ENCODE measurements around the gene ESRRB. TPM values are rescaled to one million over a fixed set of nuclear protein-coding genes. Genes with fewer than 3 reads are reported as not detected.

Gene ESRRB
- total RNA-seq, 1 donor from 2014 or later: 2.9 TPM

DNA sequence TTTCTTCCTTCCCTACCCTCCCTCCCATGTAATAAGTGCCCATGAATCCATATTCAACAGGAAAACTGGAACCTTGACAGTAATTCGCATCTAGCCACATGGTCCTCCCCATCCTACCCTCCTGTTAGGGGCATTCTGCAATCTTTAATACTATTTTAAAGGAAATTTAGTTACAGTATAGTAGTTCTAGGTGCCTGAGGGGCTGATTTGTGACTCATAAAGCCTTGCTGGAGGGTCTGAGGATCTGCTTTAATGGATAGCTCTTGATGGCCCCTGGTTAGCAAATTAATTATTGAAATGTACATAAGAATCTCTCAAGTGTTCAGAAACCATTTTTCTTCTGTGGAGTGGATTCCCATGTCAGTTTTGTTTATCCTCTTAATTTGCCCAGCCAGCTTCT lies 54.1 kb downstream of the ESRRB start:
- ATAC-seq (no peak), DNase-seq (ENCODE audit: missing footprints) (no peak)
- intact Hi-C loops (cut with DNase I): no loop called here

DNA sequence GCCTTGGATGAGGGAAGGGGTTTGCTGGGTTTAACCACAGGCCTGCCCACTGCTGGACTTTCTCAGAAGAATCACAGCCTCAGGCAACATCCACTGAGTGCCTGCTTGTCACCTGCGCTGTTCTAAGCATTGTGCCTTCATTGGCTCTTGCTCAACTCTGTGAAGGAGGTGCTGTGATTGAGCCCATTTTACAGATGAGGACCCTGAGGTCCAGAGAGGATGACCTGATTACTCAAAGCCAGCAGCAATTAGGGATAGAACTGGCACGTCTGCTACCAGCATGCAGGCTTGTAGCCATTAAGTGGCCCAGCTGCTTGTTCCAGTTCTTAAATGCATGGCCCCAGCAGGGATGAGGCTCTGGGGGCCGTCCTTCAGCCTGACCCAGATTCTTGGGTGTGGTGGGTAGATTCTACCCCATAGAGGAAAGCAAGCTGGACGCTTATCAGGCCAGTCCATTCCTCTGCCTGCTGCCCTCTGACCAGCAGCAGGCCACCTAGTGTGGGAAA lies 54.6 kb downstream of the ESRRB start:
- DNase-seq (ENCODE audit: missing footprints) (no peak), ATAC-seq (no peak)
- intact Hi-C loops (cut with DNase I): no loop called here

DNA sequence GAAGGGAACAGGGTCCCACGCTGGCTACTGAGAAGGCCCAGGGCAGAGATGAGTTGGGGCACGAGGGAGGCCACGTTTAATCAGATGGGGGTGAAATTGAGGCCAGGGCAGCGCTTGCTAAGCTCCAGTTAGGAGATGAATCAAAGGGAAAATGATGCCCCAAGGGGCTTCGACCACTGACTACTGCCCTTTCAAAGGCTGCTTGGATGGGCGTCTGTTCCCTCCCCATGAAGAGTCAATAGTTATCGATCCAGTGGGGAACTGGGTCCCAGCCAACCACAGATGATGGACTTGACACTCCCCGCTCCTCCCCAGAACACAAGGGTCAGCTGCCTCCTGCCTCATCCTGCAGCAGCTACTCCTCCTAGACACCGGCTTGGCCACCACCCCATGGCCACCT lies 55.6 kb downstream of the ESRRB start:
- ATAC-seq: no peak
- intact Hi-C loops (cut with DNase I): no loop called here
- DNase-seq (ENCODE audit: missing footprints): no peak

DNA sequence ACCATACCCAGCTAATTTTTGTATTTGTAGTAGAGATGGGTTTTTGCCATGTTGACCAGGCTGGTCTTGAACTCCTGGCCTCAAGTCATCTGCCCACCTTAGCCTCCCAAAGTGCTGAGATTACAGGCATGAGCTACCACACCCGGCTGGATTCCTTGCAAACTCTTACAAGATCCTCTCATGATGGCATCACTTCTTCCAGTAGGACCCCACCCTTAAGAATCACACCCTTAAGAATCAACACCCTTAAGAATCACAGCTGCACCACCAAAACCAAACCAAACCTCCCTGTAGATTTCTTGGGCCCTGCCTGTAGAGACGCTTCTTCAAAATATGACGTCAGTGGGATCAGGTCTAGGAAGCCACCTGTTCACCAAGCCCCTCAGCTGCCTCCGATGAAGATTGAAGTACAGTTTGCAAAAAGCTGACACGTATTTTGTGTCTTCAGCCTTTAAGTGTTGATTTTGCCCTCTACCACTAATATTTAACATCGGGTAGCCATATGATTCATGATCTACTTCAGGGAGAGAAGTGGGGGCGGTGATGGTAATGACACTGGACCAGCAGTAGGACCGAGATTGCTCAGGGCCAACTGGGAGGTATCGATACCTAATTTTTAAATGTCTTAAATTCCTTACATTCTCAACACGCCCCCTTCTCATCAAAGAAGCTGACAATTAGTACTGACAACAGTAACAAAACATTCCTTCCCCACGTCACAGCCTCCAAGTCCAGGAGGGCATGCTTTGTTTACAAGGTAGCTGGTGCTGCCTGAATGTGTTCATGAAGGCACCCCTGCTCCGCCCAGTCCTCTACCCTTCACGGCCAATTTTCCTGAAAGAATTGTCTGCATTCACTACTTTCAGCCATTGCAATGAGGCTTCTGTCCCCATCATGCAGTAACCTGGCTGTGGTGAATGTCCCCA lies 57.2 kb downstream of the ESRRB start:
- intact Hi-C loops (cut with DNase I): no loop called here
- DNase-seq (ENCODE audit: missing footprints): no peak
- ATAC-seq: no peak

DNA sequence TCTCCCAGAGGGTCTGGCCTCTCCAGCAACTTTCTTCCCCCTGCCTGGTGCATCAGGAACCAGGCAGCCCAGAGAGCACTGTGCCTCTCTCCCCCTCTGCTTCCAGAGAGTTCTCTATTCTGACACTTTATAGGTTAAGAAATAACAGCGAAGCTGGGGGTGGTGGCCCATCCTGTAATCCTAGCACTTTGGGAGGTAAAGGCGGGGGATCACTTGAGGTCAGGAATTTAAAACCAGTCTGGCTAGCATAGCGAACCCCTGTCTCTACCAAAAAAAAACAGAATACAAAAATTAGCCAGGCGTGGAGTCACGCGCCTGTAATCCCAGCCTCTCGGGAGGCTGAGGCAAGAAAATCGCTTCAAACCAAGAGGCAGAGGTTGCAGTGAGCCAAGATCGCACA lies 58.3 kb downstream of the ESRRB start:
- intact Hi-C loops (cut with DNase I): no loop called here
- no peak for ATAC-seq
- DNase-seq (ENCODE audit: missing footprints): no peak

DNA sequence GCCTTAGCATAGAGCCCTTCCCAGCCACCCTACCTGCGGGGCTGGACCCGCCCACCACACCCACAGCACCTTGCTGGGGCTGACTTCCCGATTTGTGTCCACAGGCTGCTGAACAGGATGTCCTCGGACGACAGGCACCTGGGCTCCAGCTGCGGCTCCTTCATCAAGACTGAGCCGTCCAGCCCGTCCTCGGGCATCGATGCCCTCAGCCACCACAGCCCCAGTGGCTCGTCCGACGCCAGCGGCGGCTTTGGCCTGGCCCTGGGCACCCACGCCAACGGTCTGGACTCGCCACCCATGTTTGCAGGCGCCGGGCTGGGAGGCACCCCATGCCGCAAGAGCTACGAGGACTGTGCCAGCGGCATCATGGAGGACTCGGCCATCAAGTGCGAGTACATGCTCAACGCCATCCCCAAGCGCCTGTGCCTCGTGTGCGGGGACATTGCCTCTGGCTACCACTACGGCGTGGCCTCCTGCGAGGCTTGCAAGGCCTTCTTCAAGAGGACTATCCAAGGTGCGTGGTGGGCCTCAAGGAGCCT lies 63.4 kb downstream of the ESRRB start:
- DNase-seq (ENCODE audit: missing footprints) (no peak), ATAC-seq (no peak)
- intact Hi-C loops (cut with DNase I): no loop called here

DNA sequence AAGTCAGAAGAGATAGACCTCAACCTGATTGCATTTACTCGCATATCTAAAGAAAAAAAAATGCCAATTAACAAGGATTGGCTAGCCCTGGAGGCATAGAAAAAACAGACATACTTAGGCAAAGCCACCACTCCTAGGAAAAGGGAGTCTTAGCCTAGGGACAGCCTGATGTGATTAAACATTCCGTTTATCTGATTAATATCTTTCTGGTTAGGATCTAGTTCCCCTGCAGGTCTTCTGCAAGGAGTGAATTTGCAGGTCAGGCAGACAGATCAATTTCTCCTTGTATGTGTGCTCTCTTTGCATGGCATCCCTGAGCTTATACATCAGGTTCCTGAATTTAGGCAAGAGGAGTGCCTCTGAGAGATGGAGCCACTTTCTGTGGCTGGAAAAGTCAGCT lies 70.5 kb downstream of the ESRRB start:
- intact Hi-C loops (cut with DNase I): no loop called here
- DNase-seq (ENCODE audit: missing footprints): no peak
- no peak for ATAC-seq

DNA sequence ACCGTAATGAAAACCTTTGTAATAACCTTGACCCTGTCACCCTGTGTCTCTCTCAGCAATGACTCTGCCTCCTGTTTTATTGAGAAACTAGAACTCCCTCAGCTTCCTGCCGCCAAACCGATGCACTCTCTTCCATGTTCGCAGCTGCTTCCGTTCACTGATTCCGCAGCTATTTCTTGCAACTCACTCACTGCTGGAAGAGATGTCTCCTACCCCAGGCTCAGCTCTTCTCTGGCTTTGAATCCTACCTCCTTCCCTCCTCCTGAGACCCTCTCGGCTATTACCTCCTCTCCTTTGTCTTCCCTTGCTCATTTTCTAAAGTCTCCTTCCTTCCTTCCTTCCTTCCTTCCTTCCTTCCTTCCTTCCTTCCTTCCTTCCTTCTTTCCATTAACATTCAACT lies 71.0 kb downstream of the ESRRB start:
- intact Hi-C loops (cut with DNase I): no loop called here
- DNase-seq (ENCODE audit: missing footprints) (no peak), ATAC-seq (no peak)

DNA sequence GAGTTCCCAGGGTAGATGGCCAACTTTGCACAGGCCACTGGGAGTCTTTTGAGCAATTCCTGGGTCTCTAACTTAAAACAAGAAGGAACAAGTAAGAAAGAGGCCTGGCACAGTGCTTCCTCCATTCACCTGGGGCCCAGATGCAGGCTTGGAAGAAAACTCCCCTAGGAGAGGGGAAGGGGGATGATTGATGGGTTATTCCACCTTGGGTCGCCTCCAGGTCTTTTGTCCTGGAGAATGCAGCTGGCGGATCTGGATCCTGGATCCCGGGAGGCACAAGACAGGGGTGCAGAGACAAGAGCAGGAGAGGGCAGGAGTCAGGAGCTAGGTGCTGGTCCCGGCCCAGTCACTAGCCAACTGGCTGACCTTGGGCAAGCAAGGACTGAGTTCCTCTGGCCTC lies 74.5 kb downstream of the ESRRB start:
- intact Hi-C loops (cut with DNase I): no loop called here
- ATAC-seq: no peak

DNA sequence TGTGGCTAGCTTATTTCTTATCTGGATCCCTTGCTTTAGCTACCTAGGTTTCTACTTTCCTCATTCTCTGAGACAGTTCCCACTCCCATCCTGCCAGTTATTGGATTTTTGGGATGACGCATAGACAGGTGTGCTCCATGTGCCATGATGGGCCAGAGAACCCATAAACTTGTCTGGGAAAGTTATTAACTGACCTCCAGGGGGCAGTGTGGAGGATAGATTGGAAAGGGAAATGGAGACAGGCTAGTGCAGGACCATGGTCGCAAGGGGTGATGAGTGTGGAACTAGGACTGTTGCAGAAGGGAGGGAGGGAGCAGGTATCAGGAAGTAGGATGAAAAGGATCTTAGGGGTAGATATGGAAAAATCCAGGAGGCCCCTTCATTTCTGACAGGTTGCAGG lies 80.3 kb downstream of the ESRRB start:
- intact Hi-C loops (cut with DNase I): loop anchor here (2.0 kb wide), 1 partner anchor 191 kb away; no protein-coding TSS in a partner anchor
- ATAC-seq (no peak), DNase-seq (ENCODE audit: missing footprints) (no peak)

More for the DNA sequence above, 74.5 kb downstream of the ESRRB start:
- no peak for DNase-seq (ENCODE audit: missing footprints)

DNA sequence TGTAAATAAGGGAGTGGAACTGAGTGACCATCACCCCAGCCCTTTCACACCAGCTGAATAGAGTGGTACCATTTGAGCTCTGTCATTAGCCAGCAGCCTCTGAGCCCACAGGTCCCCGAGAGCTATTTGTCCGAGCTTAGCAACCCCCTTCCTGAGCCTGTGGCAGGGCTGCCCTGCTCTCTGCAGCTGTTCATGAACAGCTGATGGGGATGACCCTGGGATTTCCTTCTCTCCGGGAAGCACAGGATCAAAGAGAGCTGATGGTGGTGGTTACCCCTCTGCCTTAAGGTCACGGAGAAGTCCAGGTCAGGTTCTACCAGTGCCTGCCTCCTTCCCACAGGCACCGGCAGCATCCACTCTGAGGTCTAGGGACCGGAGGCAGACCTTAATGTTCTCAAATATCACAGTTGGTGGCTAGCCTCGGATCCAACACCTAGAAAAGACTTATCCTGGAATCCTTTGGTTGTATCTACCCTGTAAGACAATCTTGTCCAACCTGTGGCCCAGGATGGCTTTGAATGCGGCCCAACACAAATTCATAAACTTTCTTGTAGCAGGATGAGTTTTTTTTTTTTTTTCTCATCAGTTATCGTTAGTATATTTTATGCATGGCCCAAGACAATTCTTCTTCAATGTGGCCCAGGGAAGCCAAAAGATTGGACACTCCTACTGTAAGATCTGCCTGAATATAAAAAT lies 81.1 kb downstream of the ESRRB start:
- DNase-seq (ENCODE audit: missing footprints) (no peak), ATAC-seq (no peak)
- intact Hi-C loops (cut with DNase I): loop anchor here (2.0 kb wide), 1 partner anchor 190 kb away; no protein-coding TSS in a partner anchor

DNA sequence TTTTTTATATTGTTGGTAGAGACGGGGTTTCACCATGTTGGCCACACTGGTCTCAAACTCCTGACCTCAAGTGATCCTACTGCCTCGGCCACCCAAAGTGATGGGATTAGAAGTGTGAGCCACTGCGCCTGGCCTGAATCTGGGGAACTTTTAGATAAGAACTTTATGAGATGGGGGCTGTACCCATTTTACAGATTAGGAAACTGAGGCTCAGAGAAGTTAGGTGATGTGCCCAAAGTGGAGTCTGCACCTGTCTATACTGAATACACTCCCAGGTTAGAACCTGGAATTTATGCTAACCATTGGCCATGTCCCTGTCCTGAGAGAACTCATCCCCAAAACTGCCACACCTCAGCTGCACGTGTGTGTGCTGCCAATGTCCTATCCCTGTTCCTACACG lies 81.9 kb downstream of the ESRRB start:
- intact Hi-C loops (cut with DNase I): loop anchor here (2.0 kb wide), 1 partner anchor 189 kb away; no protein-coding TSS in a partner anchor
- ATAC-seq: no peak
- no peak for DNase-seq (ENCODE audit: missing footprints)

DNA sequence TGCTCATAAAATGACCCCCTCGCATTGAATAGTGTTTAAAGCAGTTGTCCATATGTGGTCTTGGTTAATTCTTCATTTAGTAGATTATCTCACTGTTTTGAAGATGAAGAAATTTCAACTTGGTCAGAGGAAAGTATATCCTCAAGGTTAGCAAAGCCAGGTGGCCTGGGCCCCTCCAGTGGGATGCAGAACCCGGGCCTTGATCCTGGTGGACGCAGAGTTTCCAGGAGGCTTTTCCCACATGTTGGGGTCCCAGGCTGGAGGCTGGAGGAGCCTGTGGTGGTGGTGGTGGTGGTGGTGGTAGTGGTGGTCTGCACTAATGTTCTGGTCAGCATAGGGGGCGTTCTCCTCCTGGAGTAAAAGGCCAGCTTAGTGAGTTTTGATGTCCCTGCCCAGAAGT lies 85.9 kb downstream of the ESRRB start:
- intact Hi-C loops (cut with DNase I): no loop called here
- ATAC-seq: no peak
- no peak for DNase-seq (ENCODE audit: missing footprints)

DNA sequence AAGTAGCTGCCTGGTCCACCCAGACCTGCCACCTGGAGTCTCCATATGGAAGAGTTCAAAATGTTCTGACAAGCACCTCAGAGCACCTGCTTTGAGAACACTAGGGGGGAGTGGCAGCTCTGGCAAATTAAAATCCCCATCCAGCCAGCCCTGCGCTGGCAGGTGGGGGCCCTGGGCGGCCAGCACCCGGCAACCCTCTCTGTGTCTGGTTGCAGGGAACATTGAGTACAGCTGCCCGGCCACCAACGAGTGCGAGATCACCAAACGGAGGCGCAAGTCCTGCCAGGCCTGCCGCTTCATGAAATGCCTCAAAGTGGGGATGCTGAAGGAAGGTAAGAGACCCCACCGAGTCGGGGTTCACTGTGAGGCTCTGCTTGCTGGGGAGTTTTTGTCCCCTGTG lies 86.4 kb downstream of the ESRRB start:
- intact Hi-C loops (cut with DNase I): no loop called here
- ATAC-seq (no peak), DNase-seq (ENCODE audit: missing footprints) (no peak)

DNA sequence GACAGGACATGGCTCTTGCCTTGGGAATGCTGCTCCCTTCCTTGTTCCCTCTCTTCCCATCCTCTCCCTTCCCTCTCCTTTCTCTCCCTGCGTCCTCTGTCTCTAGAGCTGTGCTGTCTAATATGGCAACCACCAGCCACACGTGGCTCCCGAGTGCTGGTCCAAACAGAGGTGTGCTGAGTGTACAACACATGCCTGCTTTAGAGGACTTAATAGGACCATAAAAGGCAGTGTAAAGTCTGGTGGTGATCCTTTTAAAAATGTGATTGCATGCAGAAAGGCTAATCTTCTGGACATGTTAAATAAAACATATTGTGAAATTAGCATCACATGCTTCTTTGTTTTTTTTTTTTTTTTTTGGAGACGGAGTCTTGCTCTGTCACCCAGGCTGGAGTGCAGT lies 87.2 kb downstream of the ESRRB start:
- intact Hi-C loops (cut with DNase I): no loop called here
- no peak for ATAC-seq
- DNase-seq (ENCODE audit: missing footprints): no peak

DNA sequence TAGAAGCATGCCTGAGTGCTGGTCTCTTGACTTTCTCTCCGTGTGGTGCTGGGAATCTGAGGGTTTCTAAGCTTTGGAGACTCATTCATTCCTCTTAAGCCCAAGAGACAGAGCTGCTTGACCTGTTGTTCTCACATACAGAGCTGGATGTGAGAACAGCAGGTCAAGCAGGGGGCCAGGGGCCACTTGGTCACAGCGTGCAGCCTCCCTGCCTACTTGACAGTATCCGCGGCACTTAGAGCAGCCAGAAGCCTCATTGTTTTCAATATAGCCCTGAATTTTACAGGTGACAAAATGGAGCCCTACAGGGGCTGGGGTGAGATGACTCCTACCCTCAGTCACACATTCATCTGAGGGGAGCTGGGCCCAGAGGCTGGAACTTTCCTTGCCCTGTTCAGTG lies 88.9 kb downstream of the ESRRB start:
- intact Hi-C loops (cut with DNase I): no loop called here
- no peak for ATAC-seq
- no peak for DNase-seq (ENCODE audit: missing footprints)

DNA sequence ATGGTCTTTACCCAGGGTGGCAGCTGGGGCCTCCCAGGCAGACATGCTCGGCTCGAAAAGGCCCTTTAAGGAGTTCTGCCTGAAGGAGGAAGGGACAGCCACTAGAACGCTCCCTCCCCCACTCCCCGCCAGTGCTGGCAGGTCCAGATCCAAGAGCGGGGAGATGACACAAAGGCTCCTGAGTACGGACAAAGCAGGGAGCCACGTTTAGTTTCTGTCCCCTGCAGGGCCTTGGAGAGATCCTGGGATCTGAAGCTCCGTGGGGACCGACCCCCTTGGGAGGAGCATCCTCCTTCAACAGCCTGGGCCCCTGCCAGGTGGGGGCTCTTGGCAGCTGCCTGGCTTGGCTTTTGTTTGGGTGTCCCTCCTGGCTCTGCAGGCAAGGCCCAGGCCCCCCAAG lies 89.7 kb downstream of the ESRRB start:
- intact Hi-C loops (cut with DNase I): no loop called here
- ATAC-seq: no peak
- no peak for DNase-seq (ENCODE audit: missing footprints)

DNA sequence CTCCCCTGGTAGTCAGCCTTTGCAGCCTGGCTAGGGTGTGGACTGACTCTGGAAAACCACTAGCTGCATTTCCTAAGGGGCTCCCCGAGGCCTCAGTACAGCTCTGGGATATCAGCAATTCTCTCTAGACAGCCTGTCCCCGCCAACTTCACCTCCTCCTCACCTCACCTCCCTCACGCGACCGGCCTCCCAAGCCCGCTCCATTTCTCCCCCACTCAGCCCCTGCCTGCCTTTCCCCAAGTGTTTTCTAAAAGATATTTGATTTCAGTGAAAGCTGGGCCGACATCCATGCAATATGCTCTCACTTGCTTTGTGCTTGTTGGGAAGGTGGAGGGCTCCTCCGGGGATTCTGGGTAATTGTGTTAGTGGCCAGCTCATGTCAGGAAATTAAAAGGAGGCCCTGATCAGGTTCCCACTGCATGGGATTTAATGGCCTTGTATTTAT lies 91.8 kb downstream of the ESRRB start:
- DNase-seq (ENCODE audit: missing footprints) (no peak), ATAC-seq (no peak)
- intact Hi-C loops (cut with DNase I): no loop called here

DNA sequence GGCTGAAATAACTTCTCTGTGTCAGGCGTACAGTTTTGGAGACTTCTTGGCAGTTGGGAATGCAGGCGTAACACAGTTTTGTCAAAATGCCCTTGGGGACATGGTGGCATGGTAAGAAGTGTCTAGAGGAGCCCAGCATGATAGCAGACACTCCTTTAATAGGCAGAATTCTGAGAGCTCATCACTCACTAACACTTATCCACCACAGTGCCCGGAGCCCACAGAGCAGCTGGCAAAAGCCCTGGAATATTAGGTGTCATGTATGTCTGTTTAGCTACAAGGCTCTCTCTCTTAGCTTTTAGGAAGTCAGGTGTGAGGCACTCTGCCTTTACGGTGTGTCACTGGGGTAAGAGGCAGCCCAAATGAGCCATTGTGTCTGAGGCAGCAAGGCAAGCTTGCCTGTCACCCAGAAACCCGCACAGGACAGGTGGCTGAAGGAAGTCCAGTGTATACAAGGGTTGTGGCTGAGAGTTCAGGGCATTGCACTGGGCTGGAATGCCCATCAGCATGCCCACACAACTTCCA lies 96.3 kb downstream of the ESRRB start:
- intact Hi-C loops (cut with DNase I): no loop called here
- ATAC-seq: peak; percentile 33

More for the DNA sequence above, 96.3 kb downstream of the ESRRB start:
- DNase-seq (ENCODE audit: missing footprints): no peak
